Measurements from ENCODE around the gene TXNDC15.

- TF ChIP-seq POLR2AphosphoS5 (IDR thresholded peaks at IDR 0.05; ENCODE audit: low read depth, low read length) (no peak), TEAD4 (IDR thresholded peaks at IDR 0.05; ENCODE audit: borderline replicate concordance, insufficient read depth) (no peak), CTCF (IDR thresholded peaks at IDR 0.05) (no peak), EP300 (IDR thresholded peaks at IDR 0.05; ENCODE audit: borderline replicate concordance in 1 of 2, low read depth in 1 of 2, low read length in 1 of 2) (no peak), TCF12 (IDR thresholded peaks at IDR 0.05) (no peak), RCOR1 (IDR thresholded peaks at IDR 0.05; ENCODE audit: low read length) (no peak), MAX (IDR thresholded peaks at IDR 0.05; ENCODE audit: low read depth) (no peak), SMC3 (IDR thresholded peaks at IDR 0.05; ENCODE audit: low read depth, low read length) (no peak), REST (IDR thresholded peaks at IDR 0.05; ENCODE audit: low read depth, low read length) (no peak), MXI1 (IDR thresholded peaks at IDR 0.05; ENCODE audit: low read depth, low read length) (no peak)
Measured at GRCh38 chr5:134887593-134888159, 13.5 kb downstream of the TXNDC15 start.

All from SK-N-SH (cell line).